WTC11 (cell line): Measurements from ENCODE around the gene MAMSTR. TPM values are rescaled to one million over a fixed set of nuclear protein-coding genes. Genes with fewer than 3 reads are reported as not detected.

Experiments
- ATAC-seq: fragments of 200-7000 bp; cut with Tn5 transposase; 2 replicates; pipeline ENCODE4 v1.10.0; 2021; ENCODE audit warnings: mild to moderate bottlenecking, moderate library complexity
- CTCF ChIA-PET: fragments of 300-600 bp; sonication (Branson Sonifier 250); formaldehyde crosslinking; loops from one replicate; lab custom pipeline; 2021; ENCODE audit warnings: antibody characterized with exemption; lab: Charles Lee
- POLR2A ChIA-PET: fragments of 350-600 bp; sonication (Branson Sonifier 250); formaldehyde crosslinking; loops from one replicate; lab custom pipeline; 2021; ENCODE audit warnings: antibody characterized with exemption; lab: Charles Lee
- DNase-seq: peaks from one replicate; pipeline ENCODE4 v3.0.0; 2021; ENCODE audit warnings: low spot score
- H3K27ac Mint-ChIP-seq: 2 replicates; pipeline ENCODE4 v1.8.0; 2021; ENCODE audit warnings: mixed read lengths
- H3K27me3 Mint-ChIP-seq: 2 replicates; pipeline ENCODE4 v1.8.0; 2021; ENCODE audit warnings: low read depth, mild to moderate bottlenecking, moderate library complexity, mixed read lengths
- H3K36me3 Mint-ChIP-seq: 2 replicates; pipeline ENCODE4 v1.8.0; 2021; ENCODE audit warnings: mixed read lengths
- H3K4me1 Mint-ChIP-seq: 2 replicates; pipeline ENCODE4 v1.8.0; 2022; ENCODE audit warnings: mixed read lengths
- H3K4me3 Mint-ChIP-seq: 2 replicates; pipeline ENCODE4 v1.8.0; 2021; ENCODE audit warnings: mild to moderate bottlenecking, moderate library complexity, mixed read lengths
- H3K9me3 Mint-ChIP-seq: 2 replicates; pipeline ENCODE4 v1.8.0; 2021; ENCODE audit warnings: mixed read lengths
- ATF3 ChIP-seq: sonication (generic); formaldehyde crosslinking; conservative IDR thresholded peaks from 2 replicates; pipeline ENCODE4 v1.8.1; 2022; ENCODE audit warnings: mild to moderate bottlenecking, missing genetic modification reagents
- CREM ChIP-seq: sonication (generic); formaldehyde crosslinking; IDR thresholded peaks from 2 replicates; pipeline ENCODE4 v1.8.1; 2022; ENCODE audit warnings: mild to moderate bottlenecking, missing genetic modification reagents, moderate library complexity
- E2F5 ChIP-seq: sonication (generic); formaldehyde crosslinking; IDR thresholded peaks from 2 replicates; pipeline ENCODE4 v1.8.1; 2022; ENCODE audit warnings: mild to moderate bottlenecking, moderate library complexity, missing genetic modification reagents
- ESRRA ChIP-seq: sonication (generic); formaldehyde crosslinking; IDR thresholded peaks from 2 replicates; pipeline ENCODE4 v1.8.1; 2022; ENCODE audit warnings: mild to moderate bottlenecking, missing genetic modification reagents, borderline replicate concordance
- HMGA2 ChIP-seq: fragments of 250-450 bp; sonication (Bioruptor Pico); IDR thresholded peaks from 2 replicates; pipeline ENCODE4 v1.4.0; 2021; ENCODE audit warnings: mild to moderate bottlenecking, moderate library complexity
- MAX ChIP-seq: sonication (generic); formaldehyde crosslinking; IDR thresholded peaks from 2 replicates; pipeline ENCODE4 v1.8.0; 2022; ENCODE audit warnings: mild to moderate bottlenecking, missing genetic modification reagents
- MXD4 ChIP-seq: fragments of 250-450 bp; sonication (Bioruptor Pico); IDR thresholded peaks from 2 replicates; pipeline ENCODE4 v1.8.0; 2021; ENCODE audit warnings: mild to moderate bottlenecking, moderate library complexity, borderline replicate concordance
- NFE2L1 ChIP-seq: sonication (generic); formaldehyde crosslinking; IDR thresholded peaks from 2 replicates; pipeline ENCODE4 v1.8.1; 2023; ENCODE audit warnings: missing genetic modification reagents
- NFYB ChIP-seq: sonication (generic); formaldehyde crosslinking; conservative IDR thresholded peaks from 2 replicates; pipeline ENCODE4 v1.8.0; 2022; ENCODE audit warnings: low read depth, missing genetic modification reagents
- PRDM15 ChIP-seq: sonication (generic); formaldehyde crosslinking; IDR thresholded peaks from 2 replicates; pipeline ENCODE4 v1.8.0; 2022; ENCODE audit warnings: missing genetic modification reagents
- SP1 ChIP-seq: sonication (generic); formaldehyde crosslinking; conservative IDR thresholded peaks from 2 replicates; pipeline ENCODE4 v1.8.1; 2022; ENCODE audit warnings: missing genetic modification reagents
- TCF7 ChIP-seq: sonication (generic); formaldehyde crosslinking; IDR thresholded peaks from 2 replicates; pipeline ENCODE4 v1.8.0; 2022; ENCODE audit warnings: mild to moderate bottlenecking, low read depth, missing genetic modification reagents, moderate library complexity
- TEAD1 ChIP-seq: sonication (generic); formaldehyde crosslinking; IDR thresholded peaks from 2 replicates; pipeline ENCODE4 v1.8.0; 2022; ENCODE audit warnings: mild to moderate bottlenecking, missing genetic modification reagents
- TEAD4 ChIP-seq: sonication (generic); formaldehyde crosslinking; IDR thresholded peaks from 2 replicates; pipeline ENCODE4 v1.8.0; 2022; ENCODE audit warnings: mild to moderate bottlenecking, missing genetic modification reagents
- USF2 ChIP-seq: sonication (generic); formaldehyde crosslinking; IDR thresholded peaks from 2 replicates; pipeline ENCODE4 v1.8.1; 2023; ENCODE audit warnings: mild to moderate bottlenecking, missing genetic modification reagents, moderate library complexity
- ZNF138 ChIP-seq: sonication (generic); formaldehyde crosslinking; conservative IDR thresholded peaks from 2 replicates; pipeline ENCODE4 v1.8.1; 2022; ENCODE audit warnings: mild to moderate bottlenecking, moderate library complexity, missing genetic modification reagents
- ZNF219 ChIP-seq: sonication (generic); formaldehyde crosslinking; IDR thresholded peaks from 2 replicates; pipeline ENCODE4 v1.8.0; 2023; ENCODE audit warnings: missing genetic modification reagents, mild to moderate bottlenecking, borderline replicate concordance
- ZNF263 ChIP-seq: sonication (generic); formaldehyde crosslinking; IDR thresholded peaks from 2 replicates; pipeline ENCODE4 v1.8.1; 2022; ENCODE audit warnings: low read depth, mild to moderate bottlenecking, moderate library complexity, missing genetic modification reagents
- ZNF532 ChIP-seq: fragments of 250-450 bp; sonication (Bioruptor Pico); IDR thresholded peaks from 2 replicates; pipeline ENCODE4 v1.9.0; 2021; ENCODE audit warnings: mild to moderate bottlenecking, borderline replicate concordance
- total RNA-seq: library from RNA; stranded (reverse); gene quantifications from 3 replicates; pipeline ENCODE4 v1.2.3, GENCODE V29; 2021

MAMSTR gene
- total RNA-seq, 1 experiment from 2014 or later, result 1.4 TPM

GRCh38 chr19:48713864-48714755 is 5.4 kb downstream of the MAMSTR start:
- ATAC-seq, result peak; percentile 88
- H3K4me3 Mint-ChIP-seq, result peak overlapping the region; percentile 86
- peaks cover 32% of the 10 kb centered on the region for H3K4me1 Mint-ChIP-seq
- no peak for TF ChIP-seq ZNF138 (CRISPR knock-in tag)
- TF ChIP-seq MXD4 (CRISPR knock-in tag), result no peak
- TF ChIP-seq TEAD1 (CRISPR knock-in tag), result peak; percentile 10; the same call in 1 of the 2 replicates
- peak; percentile 86 for TF ChIP-seq NFYB (CRISPR knock-in tag)
- TF ChIP-seq NFE2L1 (CRISPR knock-in tag), result peak; percentile 49; the same call in 1 of the 2 replicates
- peak; percentile 88 for TF ChIP-seq PRDM15 (CRISPR knock-in tag)
- TF ChIP-seq E2F5 (CRISPR knock-in tag), result no peak
- TF ChIP-seq USF2 (CRISPR knock-in tag), result no peak
- peak; percentile 55; the same call in 1 of the 2 replicates for TF ChIP-seq CREM
- TF ChIP-seq MAX, result peak; percentile 17; the same call in 1 of the 2 replicates
- TF ChIP-seq ZNF532, result no peak
- TF ChIP-seq ZNF219 (CRISPR knock-in tag), result no peak
- TF ChIP-seq ATF3, result no peak
- TF ChIP-seq TCF7 (CRISPR knock-in tag), result no peak
- no peak for TF ChIP-seq ESRRA (CRISPR knock-in tag)
- peak; percentile 90 for TF ChIP-seq SP1 (CRISPR knock-in tag)
- no peak for TF ChIP-seq HMGA2 (CRISPR knock-in tag)
- TF ChIP-seq TEAD4 (CRISPR knock-in tag), result no peak
- peak; percentile 84 for TF ChIP-seq ZNF263 (CRISPR knock-in tag)
- H3K27me3 Mint-ChIP-seq, result peaks cover 3% of the 10 kb centered on the region; the same call in 1 of the 2 replicates
- no peak overlapping the region for H3K27ac Mint-ChIP-seq
- ChIA-PET POLR2A (interaction anchor here (1.1 to 2.3 kb wide), 3 partner anchors 18 to 33 kb away, joined by 4 to 20 read pairs (median 7); partner anchors contain the start of genes FUT2 and IZUMO1), CTCF (interaction anchor here (0.9 to 4.7 kb wide), 15 partner anchors 9 to 257 kb away, joined by 3 to 51 read pairs (median 7); partner anchors contain the start of genes CA11, FUT2 and RASIP1)
- H3K36me3 Mint-ChIP-seq, result peaks cover 14% of the 10 kb centered on the region
- peaks cover 7% of the 10 kb centered on the region for H3K9me3 Mint-ChIP-seq
- peak; percentile 99 for DNase-seq
